IPS-18a (cell line): ENCODE measurements around the gene LMLN.

Experiments used
- H3K27ac ChIP-seq: one replicate; pipeline ENCODE4 v1.5.1; 2013; ENCODE audit warnings: low read length
- H3K27me3 ChIP-seq: one replicate; pipeline ENCODE4 v1.6.1; 2013; ENCODE audit warnings: mild to moderate bottlenecking, low read length; ENCODE audit not compliant: control insufficient read depth, insufficient read depth
- H3K36me3 ChIP-seq: one replicate; pipeline ENCODE4 v1.6.1; 2013; ENCODE audit warnings: low read depth, low read length; ENCODE audit not compliant: control insufficient read depth
- H3K4me1 ChIP-seq: one replicate; pipeline ENCODE4 v1.6.1; 2013; ENCODE audit warnings: low read depth, low read length; ENCODE audit not compliant: control insufficient read depth
- H3K4me3 ChIP-seq: one replicate; pipeline ENCODE4 v1.5.1; 2013; ENCODE audit warnings: low read length
- H3K9ac ChIP-seq: one replicate; pipeline ENCODE4 v1.6.1; 2013; ENCODE audit warnings: mild to moderate bottlenecking, low read length, moderate library complexity
- H3K9me3 ChIP-seq: one replicate; pipeline ENCODE4 v1.6.1; 2013; ENCODE audit warnings: low read depth, low read length; ENCODE audit not compliant: control insufficient read depth

The LMLN gene

DNA sequence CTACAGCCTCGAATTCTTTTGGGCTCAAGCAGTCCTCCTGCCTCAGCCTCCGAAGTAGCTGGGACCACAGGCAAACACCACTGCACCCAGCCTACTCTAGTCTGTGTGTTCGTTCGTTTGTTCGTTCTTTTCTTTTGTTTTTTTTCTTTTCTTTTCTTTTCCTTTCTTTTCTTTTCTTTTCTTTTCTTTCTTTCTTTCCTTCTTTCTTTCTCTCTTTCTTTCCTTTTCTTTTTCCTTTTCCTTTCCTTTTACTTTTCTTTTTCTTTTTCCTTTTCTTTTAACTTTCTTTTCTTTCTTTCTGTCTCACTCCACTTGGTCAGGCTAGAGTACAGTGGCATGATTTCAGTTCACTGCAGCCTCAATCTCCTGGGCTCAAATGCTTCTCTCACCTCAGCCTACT is 36.8 kb downstream of the LMLN start:
- no peaks in the 10 kb centered on the region for H3K36me3 ChIP-seq
- no peaks in the 10 kb centered on the region for H3K27me3 ChIP-seq
- H3K9ac ChIP-seq = no peak overlapping the region
- no peak overlapping the region for H3K4me3 ChIP-seq
- no peaks in the 10 kb centered on the region for H3K9me3 ChIP-seq
- no peak overlapping the region for H3K27ac ChIP-seq
- H3K4me1 ChIP-seq = no peaks in the 10 kb centered on the region

DNA sequence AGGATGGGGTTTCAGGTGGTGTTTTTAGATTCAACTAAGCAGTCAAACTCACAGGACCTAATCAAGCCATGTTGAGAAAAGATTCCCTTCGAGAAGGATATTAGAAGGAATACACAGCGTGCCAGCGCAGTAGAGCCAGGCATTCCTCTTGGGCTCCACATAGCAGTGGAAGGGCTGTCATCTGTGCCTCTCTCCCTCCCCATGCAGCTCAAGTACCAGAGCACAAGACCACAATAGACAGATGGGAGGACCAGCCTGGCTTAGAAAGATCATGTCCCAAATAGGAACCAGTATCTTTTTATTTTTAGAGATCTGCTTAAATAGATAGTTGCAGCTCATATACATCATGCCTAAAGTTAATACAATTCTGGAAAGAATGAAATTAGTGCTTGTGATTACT is 37.9 kb downstream of the LMLN start:
- Histone ChIP-seq H3K4me1 (no peaks in the 10 kb centered on the region), H3K4me3 (no peak overlapping the region), H3K9me3 (no peaks in the 10 kb centered on the region), H3K36me3 (no peaks in the 10 kb centered on the region), H3K27ac (no peak overlapping the region), H3K9ac (no peak overlapping the region), H3K27me3 (no peaks in the 10 kb centered on the region)

DNA sequence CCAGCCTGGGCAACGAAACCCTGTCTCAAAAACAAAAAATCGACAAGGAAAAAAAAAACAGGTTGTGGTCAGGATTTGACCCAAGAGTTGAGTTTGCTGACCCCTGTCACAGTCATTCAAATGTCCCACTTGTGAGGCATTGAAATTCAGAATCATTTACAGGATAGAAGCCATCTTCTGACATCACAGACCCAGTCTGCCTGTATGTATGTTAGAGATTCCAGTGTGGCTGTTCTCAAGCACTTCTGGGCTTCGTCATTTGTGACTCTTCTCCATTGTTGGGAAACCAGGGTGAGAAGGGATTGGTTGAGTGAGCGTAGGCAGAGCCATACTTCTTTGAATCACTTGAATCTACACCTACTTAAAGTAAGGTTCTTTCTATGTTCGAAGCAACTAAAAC is 57.1 kb downstream of the LMLN start:
- H3K36me3 ChIP-seq = no peaks in the 10 kb centered on the region
- H3K4me1 ChIP-seq = peaks cover 3% of the 10 kb centered on the region
- no peak overlapping the region for H3K4me3 ChIP-seq
- no peak overlapping the region for H3K27ac ChIP-seq
- H3K9me3 ChIP-seq = no peaks in the 10 kb centered on the region
- H3K9ac ChIP-seq = no peak overlapping the region
- no peaks in the 10 kb centered on the region for H3K27me3 ChIP-seq

DNA sequence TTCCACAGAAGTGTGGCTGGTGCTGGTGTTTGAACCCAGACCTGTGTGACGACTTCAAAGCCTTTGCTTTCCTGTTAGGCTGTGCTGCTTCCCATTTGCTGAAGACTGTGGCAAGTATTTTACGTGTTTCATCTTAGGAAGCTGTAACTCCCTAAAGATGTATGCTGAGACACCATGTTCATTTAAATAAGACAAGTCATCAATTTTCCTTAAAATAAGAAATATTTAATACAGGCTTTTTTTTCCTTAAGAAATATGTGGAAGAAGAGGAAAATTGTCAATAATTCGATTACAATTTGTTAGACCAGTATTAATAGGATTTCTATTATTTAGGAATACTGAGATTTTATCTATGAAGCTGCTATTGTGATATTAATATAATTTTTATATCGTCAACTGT is 58.4 kb downstream of the LMLN start:
- no peaks in the 10 kb centered on the region for H3K36me3 ChIP-seq
- H3K9me3 ChIP-seq = no peaks in the 10 kb centered on the region
- H3K4me3 ChIP-seq = no peak overlapping the region
- no peaks in the 10 kb centered on the region for H3K27me3 ChIP-seq
- no peak overlapping the region for H3K27ac ChIP-seq
- no peak overlapping the region for H3K9ac ChIP-seq
- peaks cover 3% of the 10 kb centered on the region for H3K4me1 ChIP-seq

DNA sequence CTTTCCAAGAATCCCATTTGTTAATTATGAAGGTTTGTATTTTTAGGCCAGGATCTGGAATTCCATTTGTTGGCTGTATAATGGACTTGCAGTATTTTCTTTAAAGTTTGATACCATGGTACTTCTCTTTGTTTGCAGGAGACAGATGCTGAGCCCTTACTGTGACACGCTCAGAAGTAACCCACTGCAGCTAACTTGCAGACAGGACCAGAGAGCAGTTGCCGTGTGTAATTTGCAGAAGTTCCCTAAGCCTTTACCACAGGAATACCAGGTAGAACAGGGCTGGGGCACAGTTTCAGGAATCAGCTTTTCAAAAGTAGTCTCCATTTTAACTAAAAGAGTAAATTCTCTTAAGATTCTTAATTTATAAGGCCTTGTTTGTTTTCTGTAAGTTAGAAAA is 59.1 kb downstream of the LMLN start:
- Histone ChIP-seq H3K36me3 (no peaks in the 10 kb centered on the region), H3K9ac (no peak overlapping the region), H3K4me1 (peaks cover 3% of the 10 kb centered on the region), H3K27ac (no peak overlapping the region), H3K27me3 (no peaks in the 10 kb centered on the region), H3K9me3 (no peaks in the 10 kb centered on the region), H3K4me3 (no peak overlapping the region)

DNA sequence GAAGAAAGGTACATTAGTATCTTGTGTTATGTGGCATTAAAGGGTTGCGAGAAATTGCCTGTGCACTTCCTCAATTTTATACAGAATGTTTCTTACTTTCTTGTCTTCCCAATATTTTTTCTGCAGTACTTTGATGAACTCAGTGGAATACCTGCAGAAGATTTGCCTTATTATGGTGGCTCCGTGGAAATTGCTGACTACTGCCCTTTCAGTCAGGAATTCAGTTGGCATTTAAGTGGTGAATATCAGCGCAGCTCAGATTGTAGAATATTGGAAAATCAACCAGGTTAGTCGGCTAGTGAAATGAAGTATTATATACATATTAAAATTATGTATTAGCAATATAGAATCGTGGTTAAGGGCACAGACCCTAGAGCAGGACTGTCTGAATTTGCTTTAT is 61.3 kb downstream of the LMLN start:
- Histone ChIP-seq H3K27me3 (no peaks in the 10 kb centered on the region), H3K9me3 (no peaks in the 10 kb centered on the region), H3K4me3 (no peak overlapping the region), H3K4me1 (peaks cover 3% of the 10 kb centered on the region), H3K27ac (no peak overlapping the region), H3K36me3 (no peaks in the 10 kb centered on the region), H3K9ac (no peak overlapping the region)

DNA sequence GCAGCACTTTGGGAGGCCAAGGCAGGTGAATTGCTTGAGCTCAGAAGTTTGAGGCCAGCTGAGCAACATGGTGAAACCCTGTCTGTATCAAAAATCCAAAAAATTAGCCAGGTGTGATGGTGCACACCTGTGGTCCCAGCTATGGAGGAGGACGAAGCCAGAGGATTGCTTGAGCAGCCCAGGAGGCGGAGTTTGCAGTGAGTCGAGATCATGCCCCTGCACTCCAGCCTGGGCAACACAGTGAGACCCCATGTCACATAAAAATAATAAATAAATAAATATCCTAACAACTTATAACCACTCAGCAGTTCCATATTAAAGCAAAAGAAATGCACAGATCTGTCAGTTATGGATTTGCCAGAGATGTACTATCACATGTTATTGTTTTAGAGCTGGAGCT is 62.6 kb downstream of the LMLN start:
- Histone ChIP-seq H3K4me1 (no peaks in the 10 kb centered on the region), H3K9ac (no peak overlapping the region), H3K9me3 (no peaks in the 10 kb centered on the region), H3K27me3 (no peaks in the 10 kb centered on the region), H3K36me3 (no peaks in the 10 kb centered on the region), H3K27ac (no peak overlapping the region), H3K4me3 (no peak overlapping the region)

DNA sequence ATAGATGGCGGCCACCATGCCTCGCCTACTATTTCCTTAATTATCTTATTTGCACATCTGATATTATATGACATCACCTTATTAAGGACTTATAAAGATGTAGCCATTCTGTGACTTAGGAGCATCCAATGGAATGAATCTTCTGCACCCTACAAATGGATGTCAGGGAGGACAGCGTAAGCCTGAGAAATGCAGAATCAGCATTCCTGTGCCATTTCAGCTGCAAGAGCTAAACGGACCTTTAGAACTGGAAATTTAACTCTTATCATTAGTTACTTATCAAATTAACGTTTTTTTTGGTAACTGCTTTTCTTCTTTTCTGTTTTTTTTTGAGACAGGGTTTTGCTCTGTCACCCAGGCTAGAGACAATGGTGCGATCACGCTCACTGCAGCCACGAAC is 65.6 kb downstream of the LMLN start:
- Histone ChIP-seq H3K27ac (no peak overlapping the region), H3K9me3 (no peaks in the 10 kb centered on the region), H3K4me3 (no peak overlapping the region), H3K4me1 (no peaks in the 10 kb centered on the region), H3K9ac (no peak overlapping the region), H3K36me3 (no peaks in the 10 kb centered on the region), H3K27me3 (no peaks in the 10 kb centered on the region)

DNA sequence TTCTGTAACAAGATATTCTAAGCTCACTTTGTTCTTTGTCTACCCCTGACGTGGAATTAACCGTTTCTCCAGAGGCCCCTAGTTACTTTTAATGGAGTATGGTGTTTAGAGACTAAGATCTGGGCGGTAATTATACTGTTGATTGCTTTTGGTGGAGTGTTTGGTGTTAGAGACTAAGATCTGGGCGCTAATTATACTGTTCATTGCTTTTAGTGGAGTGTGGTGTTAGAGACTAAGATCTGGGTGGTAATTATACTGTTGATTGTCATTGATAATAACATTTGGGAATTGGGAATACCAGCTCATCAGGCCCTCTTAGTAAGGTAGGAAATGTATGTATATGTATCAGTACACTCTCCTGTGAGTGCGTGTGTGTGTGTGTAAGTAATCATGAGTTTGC is 66.6 kb downstream of the LMLN start:
- H3K27me3 ChIP-seq = no peaks in the 10 kb centered on the region
- no peak overlapping the region for H3K9ac ChIP-seq
- no peaks in the 10 kb centered on the region for H3K4me1 ChIP-seq
- no peak overlapping the region for H3K27ac ChIP-seq
- H3K4me3 ChIP-seq = no peak overlapping the region
- no peaks in the 10 kb centered on the region for H3K9me3 ChIP-seq
- H3K36me3 ChIP-seq = no peaks in the 10 kb centered on the region

DNA sequence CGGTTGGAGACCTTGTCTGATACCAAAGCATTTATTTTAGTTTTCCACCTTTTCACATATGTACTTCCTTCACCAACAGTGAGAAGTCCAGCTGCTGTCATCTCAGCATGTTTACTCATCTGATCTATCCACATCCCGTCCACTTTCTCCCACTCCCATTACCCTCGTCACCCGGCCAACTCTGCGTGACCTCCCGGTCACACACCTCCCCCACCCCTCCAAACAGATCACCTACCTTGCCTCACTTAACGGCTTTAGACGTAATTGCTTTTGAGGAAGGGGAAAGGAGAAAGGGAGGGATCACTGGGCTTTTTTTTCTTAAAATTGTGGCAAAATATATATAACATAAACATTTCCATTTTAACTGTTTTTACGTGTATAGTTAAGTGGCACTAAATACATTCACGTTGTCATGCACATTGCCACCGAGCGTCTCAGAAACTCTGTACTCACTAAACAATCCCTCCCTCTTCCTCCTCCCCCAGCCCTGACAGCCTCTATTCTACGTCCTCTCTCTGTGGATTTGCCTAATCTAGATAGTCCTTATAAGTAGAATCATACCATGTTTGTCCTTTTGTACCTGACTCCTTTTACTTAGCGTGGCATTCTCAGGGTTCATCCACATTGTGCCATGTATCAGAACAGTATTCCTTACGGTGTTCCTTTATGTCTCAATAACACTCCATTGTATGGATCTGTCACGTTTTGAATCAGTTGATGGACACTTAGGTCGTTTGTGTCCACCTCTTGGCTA is 67.2 kb downstream of the LMLN start:
- no peaks in the 10 kb centered on the region for H3K4me1 ChIP-seq
- no peak overlapping the region for H3K27ac ChIP-seq
- no peak overlapping the region for H3K9ac ChIP-seq
- no peaks in the 10 kb centered on the region for H3K36me3 ChIP-seq
- no peak overlapping the region for H3K4me3 ChIP-seq
- H3K27me3 ChIP-seq = no peaks in the 10 kb centered on the region
- no peaks in the 10 kb centered on the region for H3K9me3 ChIP-seq

DNA sequence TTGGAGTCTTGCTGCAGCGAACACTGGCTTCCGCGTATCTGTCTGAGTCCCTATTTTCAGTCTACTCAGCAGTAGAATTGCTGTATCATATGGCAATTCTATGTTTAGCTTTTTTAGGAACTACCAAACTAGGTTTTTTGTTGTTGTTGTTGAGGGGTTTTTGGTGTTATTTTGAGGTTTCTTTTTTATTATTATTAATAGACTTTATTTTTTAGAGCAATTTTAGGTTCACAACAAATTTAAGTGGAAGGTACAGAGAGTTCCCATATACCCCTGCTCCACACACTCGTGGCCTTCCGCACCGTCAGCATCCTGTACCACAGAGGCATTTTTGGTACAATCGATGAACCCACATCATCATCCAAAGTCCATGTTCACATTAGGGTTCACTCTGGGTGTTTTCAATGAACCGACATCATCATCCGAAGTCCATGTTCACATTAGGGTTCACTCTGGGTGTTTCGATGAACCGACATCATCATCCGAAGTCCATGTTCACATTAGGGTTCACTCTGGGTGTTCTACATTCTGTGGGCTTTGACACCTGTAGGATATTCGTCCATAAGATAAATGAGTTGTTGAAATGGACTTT is 67.9 kb downstream of the LMLN start:
- no peaks in the 10 kb centered on the region for H3K4me1 ChIP-seq
- H3K9me3 ChIP-seq = no peaks in the 10 kb centered on the region
- H3K27me3 ChIP-seq = no peaks in the 10 kb centered on the region
- H3K36me3 ChIP-seq = no peaks in the 10 kb centered on the region
- no peak overlapping the region for H3K9ac ChIP-seq
- H3K4me3 ChIP-seq = no peak overlapping the region
- H3K27ac ChIP-seq = no peak overlapping the region

DNA sequence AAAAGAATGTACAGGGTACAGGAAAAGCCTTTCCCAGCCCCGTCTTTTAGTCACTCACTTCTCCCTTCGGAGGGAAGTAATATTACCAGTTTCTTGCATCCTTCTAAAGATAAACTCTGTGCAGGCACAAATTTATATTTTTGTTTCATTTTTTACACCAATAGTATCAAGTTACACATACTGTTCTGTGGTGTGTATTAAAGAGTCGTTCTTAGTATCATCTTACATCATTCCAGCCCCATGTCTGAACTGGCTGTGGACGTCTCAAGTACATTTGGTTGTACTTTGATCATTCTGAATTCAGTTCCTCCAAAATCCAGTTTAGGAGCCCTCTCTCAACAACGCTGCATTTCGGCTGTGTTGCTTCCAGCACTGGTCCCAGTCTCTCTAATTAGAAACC is 68.7 kb downstream of the LMLN start:
- Histone ChIP-seq H3K27me3 (no peaks in the 10 kb centered on the region), H3K4me3 (no peak overlapping the region), H3K4me1 (no peaks in the 10 kb centered on the region), H3K9ac (no peak overlapping the region), H3K9me3 (no peaks in the 10 kb centered on the region), H3K36me3 (no peaks in the 10 kb centered on the region), H3K27ac (no peak overlapping the region)
